Loucy (cell line): ENCODE results near the gene ARHGAP35.

Experiments
- CTCF ChIP-seq: fragments of 200-600 bp; sonication (generic); conservative IDR thresholded peaks from 2 replicates; pipeline ENCODE4 v1.5.1; 2014; ENCODE audit warnings: mild to moderate bottlenecking, antibody characterized with exemption, low read length
- EZH2phosphoT487 ChIP-seq: fragments of 200-600 bp; IDR thresholded peaks from 2 replicates; pipeline ENCODE4 v1.6.1; 2018; ENCODE audit warnings: antibody characterized with exemption, mild to moderate bottlenecking, moderate library complexity, borderline replicate concordance

GRCh38 chr19:46862974-46863632 is 2.3 kb downstream of the ARHGAP35 start:
- TF ChIP-seq CTCF, result no peak
- TF ChIP-seq EZH2phosphoT487, result no peak
